ENCODE results near the gene THEM4.
A peak's percentile ranks its signal among the peaks of the same experiment; 100 is the strongest.

The THEM4 gene

GRCh38 chr1:151846686-151847237, 62.5 kb downstream of the THEM4 start:
- no peak for DNase-seq
- in situ Hi-C loops (cut with MboI; ENCODE audit: low pct_unique_long_range_greater_than_20kb, low sequenced_read_pairs): no loop called here

- peak; percentile 46 for DNase-seq
- in situ Hi-C loops (cut with MboI; ENCODE audit: low pct_unique_long_range_greater_than_20kb, low sequenced_read_pairs): no loop called here
Measured at GRCh38 chr1:151846062-151846568, 63.2 kb downstream of the THEM4 start.

- in situ Hi-C loops (cut with MboI; ENCODE audit: low pct_unique_long_range_greater_than_20kb, low sequenced_read_pairs): no loop called here
Measured at GRCh38 chr1:151843398-151843797, 65.9 kb downstream of the THEM4 start.

DNA sequence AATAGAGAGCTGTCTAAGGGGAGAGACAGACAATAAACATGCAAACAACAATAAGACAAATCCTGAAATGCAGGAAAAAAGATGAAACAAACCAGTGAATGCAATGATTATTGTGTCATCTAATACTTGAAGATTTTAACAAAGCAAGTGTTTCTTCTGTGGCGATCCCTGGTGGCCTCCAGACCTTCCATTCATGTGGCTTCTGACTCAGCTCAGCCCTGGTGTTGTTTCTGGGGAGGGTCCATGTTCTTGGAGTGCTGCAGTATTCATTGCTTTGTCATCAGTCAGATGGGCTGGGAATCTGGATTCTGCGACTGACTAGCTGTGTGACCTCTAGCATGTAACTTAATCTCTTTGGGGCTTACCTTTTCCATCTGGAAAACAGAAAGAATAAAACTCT, 68.2 kb downstream of the THEM4 start:
- in situ Hi-C loops (cut with MboI; ENCODE audit: low pct_unique_long_range_greater_than_20kb, low sequenced_read_pairs): no loop called here
- no peak for DNase-seq

More at GRCh38 chr1:151843398-151843797, 65.9 kb downstream of the THEM4 start:
- peak; percentile 60 for DNase-seq

DNA sequence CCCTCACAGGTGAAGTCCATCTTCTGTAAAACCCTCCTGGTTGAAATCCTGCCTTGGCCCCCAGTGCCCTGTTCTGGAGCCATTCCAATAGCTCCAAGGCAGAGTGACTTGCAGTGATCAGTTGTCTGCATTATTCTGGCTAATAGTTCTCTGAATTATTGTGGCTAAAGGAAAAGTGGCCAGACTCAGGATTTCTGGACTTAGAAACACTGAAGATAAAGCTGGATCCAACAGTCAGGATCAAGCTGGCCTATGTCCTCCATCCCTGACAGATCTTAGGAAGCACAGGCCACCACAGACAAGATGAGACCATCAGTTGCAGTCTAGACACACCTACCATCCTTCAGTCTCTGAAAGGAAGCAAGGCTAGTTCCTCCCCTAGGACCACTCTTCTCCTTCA, 68.9 kb downstream of the THEM4 start:
- in situ Hi-C loops (cut with MboI; ENCODE audit: low pct_unique_long_range_greater_than_20kb, low sequenced_read_pairs): no loop called here
- DNase-seq: no peak

DNA sequence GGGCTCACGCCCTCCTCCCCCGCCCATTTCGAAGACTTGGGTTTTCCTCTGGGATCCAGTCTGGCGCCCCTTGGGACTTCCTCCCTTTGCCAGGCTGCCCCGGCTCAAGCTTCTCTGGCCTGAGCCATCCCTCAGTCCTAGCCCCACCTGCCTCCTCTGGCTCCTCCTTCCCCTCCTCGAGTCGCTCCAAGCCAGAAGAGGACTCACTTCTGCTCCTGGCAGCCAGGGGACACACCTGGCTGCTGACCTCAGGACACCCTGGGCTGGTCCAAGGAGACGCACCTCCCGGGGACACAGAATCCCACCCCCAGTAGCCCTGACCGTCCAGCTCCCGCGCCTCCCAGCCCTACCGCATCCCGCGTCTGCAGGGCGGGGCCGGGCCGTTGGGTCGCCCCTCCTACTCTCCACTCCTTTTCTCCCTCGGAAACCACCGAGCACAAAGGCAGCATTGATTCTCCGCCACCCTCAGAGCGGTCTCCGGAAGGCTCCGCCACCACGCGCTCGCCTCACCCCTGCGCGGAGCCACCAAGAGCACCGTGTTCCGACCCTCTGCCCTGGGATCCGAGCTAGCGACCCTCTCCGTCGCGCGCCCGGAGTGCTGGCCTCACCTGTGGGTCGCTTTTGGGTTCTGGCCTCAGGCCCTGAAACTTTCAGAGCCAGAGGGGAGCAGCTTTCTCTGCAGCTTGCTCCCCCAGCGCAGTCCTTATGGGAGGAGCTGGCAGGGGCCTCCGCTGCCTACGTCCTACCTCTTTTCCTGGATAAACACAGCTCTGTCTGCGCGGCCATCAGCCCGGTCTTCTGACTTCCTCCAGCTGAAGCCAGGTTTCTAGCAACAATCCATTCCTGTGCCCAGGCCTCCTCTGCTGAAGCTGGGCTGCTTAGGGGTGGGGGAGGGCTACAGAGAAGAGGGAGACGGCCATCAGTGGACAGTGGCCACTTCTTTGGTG, 69.6 kb downstream of the THEM4 start, which contains the start of gene C2CD4D:
Gene C2CD4D, minus strand, starts transcription at position 364 of the 947 bp plus-strand sequence. CDS start 831 bp downstream, outside the sequence.
- DNase-seq: no peak
- in situ Hi-C loops (cut with MboI; ENCODE audit: low pct_unique_long_range_greater_than_20kb, low sequenced_read_pairs): no loop called here

DNA sequence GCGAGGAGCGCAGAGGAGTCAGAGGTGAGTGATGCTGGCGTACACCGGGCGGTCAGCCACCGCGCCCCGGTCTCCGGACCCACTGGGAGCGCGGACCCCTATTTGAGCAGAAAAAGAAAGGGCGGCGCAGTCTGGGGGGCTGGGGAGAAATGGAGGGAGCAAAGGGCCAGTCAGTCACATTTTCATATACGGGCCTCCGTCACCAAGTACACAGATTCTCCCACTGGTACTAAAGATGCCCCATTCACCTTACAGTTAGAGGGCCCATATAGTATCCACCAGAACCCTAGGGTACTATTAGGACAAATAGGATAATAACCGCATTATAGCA, 70.3 kb downstream of the THEM4 start:
- in situ Hi-C loops (cut with MboI; ENCODE audit: low pct_unique_long_range_greater_than_20kb, low sequenced_read_pairs): no loop called here
- no peak for DNase-seq

- no peak for DNase-seq
- in situ Hi-C loops (cut with MboI; ENCODE audit: low pct_unique_long_range_greater_than_20kb, low sequenced_read_pairs): no loop called here
Measured at GRCh38 chr1:151838222-151839081, 70.9 kb downstream of the THEM4 start.

- no peak for DNase-seq
- in situ Hi-C loops (cut with MboI; ENCODE audit: low pct_unique_long_range_greater_than_20kb, low sequenced_read_pairs): no loop called here
Measured at GRCh38 chr1:151837884-151838221, 71.5 kb downstream of the THEM4 start.

DNA sequence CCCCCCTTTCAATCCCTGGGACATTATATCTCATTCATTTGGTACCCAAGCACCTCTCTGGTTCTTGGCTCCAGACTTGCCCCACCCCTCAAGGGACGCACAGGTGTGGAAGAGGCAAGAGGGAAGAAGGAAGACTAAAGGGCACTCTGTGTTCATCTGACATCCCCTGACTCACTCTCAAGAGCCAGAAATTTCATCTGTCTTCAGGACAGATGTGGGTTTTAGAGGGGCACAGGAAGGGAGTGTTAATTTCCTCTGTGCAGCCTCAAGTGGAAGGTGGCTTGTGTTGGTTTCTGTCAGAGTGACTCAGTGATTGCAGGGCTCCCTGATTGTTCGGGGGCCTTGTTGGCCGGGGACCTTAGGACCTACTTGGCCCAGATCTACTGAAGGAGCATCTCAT, 72.1 kb downstream of the THEM4 start:
- DNase-seq: no peak
- in situ Hi-C loops (cut with MboI; ENCODE audit: low pct_unique_long_range_greater_than_20kb, low sequenced_read_pairs): no loop called here

DNA sequence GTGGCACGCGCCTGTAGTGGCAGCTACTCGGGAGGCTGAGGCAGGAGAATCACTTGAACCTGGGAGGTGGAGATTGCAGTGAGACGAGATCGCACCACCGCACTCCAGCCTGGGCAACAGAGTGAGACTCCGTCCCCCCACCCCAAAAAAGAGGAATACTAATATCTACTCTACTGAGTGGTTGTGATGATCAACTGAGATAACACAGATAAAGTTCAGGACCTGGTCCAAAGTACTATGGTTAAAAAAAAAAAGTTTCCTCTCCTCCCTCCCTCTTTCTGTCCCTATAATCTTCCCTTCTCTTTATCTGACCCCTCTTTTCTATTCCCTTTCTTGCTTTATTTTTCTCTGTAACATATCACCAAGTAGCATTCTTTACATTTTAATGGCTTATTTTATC, 73.7 kb downstream of the THEM4 start:
- DNase-seq: no peak

DNA sequence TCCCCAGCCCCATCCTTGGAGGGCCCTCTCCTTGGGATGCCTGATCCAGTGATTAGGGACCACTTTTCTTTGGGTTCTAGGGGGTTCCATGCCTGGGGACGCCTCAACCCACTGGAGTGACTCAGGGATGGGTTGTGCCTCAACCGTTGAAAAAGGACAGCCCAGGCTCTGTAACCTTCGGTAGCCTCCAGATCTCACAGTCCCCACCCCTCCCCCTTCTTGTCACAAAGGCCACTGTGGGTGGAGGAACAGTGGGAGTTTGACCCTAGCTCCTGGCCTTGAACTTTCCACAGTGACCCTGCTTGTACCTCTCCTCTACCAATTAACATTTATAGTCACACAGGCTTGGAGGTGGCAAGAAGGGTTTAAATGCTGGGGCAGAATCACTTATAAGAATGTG, 75.1 kb downstream of the THEM4 start:
- in situ Hi-C loops (cut with MboI; ENCODE audit: low pct_unique_long_range_greater_than_20kb, low sequenced_read_pairs): no loop called here
- DNase-seq: no peak

More for the DNA sequence above, 73.7 kb downstream of the THEM4 start:
- in situ Hi-C loops (cut with MboI; ENCODE audit: low pct_unique_long_range_greater_than_20kb, low sequenced_read_pairs): no loop called here

DNA sequence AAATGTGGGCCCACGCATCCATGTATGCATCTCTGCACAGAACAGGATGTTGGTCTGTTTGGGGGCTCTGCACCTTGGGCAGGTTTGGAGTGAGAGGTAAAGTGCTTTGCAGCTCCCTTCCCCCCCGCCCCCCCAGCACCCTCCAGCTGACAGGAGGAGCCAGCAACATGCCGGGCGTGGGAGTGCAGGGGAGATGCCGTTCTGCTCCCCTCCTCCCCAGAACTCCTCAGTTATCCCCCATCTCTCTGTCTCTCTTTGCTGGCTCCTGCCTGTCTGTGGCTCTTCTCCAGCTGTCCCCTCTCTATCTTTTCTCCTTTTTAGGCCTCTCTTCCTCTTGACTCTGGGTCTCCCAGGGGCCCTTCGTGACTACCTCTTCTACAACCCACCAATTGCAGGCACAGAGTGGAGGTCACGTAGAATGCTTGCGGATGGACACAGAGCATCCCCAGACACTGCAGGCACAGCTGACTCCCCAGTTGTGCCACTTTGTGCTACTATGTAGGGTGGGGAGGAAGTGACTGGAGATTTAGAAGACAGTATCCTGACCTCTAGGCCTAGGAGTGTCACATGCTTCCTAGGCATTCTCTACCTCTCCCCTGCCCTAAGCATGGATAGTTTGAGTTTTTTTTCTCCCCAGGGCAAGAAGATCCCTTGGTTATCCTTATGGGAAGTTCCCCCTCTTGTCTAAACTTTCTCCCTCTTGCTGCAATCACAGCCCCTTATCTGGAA, 76.0 kb downstream of the THEM4 start:
- DNase-seq: no peak
- in situ Hi-C loops (cut with MboI; ENCODE audit: low pct_unique_long_range_greater_than_20kb, low sequenced_read_pairs): no loop called here

DNA sequence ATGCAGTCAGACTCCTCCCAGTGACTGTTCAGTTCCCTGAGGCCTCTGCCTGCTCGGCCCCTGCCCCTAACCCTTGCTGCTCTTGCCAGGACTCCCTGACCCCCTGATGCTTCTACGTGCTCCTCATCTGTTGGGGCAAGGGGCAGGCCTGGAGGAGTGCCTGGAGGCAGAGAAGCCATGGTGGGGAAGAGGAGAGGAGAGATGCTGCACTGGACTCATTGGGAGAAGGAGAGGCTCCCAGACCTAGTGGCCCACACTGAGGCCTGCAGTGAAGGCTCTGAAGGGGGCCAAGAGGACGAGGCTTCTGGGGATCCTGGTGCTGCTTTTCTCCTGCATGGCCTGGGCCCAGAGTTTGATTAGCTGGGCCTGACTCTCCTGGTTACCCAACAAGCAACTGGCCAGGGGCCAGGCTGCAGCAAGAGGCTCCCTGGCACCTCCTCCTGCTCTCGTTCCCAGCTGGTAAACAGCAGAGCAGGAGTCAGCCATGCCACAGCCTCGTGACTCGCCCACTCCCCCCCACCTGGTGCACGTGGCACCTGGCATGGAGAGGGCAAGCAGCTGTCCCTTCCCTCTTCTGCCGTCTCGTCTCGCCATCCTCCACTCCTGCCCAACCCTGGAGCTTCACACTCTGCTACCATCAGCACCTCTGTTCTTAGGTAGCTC, 76.9 kb downstream of the THEM4 start:
- in situ Hi-C loops (cut with MboI; ENCODE audit: low pct_unique_long_range_greater_than_20kb, low sequenced_read_pairs): no loop called here
- DNase-seq: no peak

DNA sequence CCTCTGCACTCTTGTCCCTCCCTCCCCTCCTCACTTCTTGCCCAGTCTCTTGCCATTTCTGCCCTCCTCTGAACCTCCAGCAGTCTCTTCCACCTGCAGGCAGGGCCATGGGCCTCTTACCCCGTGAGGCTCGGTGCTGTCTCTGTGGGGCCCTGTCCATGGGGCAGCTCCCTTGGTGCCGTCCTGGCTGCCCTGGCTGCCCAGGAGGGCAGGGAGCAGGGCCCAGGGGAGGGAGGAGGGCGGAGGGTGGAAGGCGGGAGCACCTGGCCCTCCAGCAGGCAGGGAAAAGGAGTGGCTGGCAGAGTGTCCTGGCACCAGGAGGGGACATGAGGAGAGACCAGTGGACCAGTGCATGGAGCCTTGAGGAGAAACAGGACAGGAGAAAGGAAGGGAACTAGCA, 77.7 kb downstream of the THEM4 start, which contains the start of gene RORC:
Gene RORC, minus strand, starts transcription at position 198 of the 400 bp plus-strand sequence. Its CDS starts 38 bp downstream, at position 160.
- DNase-seq: no peak
- in situ Hi-C loops (cut with MboI; ENCODE audit: low pct_unique_long_range_greater_than_20kb, low sequenced_read_pairs): no loop called here

DNA sequence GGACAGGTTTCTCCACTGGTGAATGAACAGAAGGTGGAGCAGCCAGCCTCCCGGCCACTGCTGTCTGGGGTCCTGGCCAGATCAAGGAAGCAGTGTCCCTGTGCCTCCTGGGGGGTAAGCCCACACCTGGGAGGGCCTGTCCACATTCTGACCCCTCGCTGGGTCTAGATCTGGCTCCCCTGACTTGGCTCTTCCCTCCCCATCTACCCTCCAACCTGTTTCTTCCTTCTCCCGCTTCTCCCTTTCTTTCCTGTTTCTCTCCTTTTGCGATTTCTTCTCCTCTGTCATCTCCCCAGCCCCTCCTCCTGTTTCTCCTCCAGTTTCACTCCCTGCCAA, 78.1 kb downstream of the THEM4 start:
- in situ Hi-C loops (cut with MboI; ENCODE audit: low pct_unique_long_range_greater_than_20kb, low sequenced_read_pairs): no loop called here
- DNase-seq: no peak

DNA sequence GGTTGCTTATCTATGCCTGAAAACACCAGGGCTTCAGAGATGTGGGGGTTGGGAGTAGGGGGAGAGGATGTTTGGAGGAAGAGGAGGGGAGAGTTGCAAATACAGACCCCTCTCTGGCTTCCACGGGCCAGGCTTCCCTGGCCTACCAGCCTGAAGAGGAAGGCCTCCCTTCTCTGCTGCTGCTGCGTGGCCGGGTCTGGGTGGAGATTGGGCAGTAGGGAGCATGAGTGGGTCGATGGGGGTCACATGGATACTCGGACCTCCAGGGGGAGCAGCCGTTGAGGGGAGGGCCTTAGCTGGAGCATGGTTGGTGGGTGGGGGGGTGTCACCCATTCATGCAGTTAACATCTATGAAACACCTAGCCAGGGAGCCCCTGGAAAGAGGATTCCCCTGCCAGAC, 79.3 kb downstream of the THEM4 start:
- in situ Hi-C loops (cut with MboI; ENCODE audit: low pct_unique_long_range_greater_than_20kb, low sequenced_read_pairs): no loop called here
- no peak for DNase-seq

- DNase-seq: no peak
- in situ Hi-C loops (cut with MboI; ENCODE audit: low pct_unique_long_range_greater_than_20kb, low sequenced_read_pairs): no loop called here
Measured at GRCh38 chr1:151829352-151830046, 79.8 kb downstream of the THEM4 start.
